ENCODE results near the gene MT1HL1. TPM values are rescaled to one million over a fixed set of nuclear protein-coding genes. Genes with fewer than 3 reads are reported as not detected.
"Not testable (repeated sequence)": the region's sequence is repeated elsewhere in the genome, so short reads cannot be mapped to it uniquely, and the experiment has no call there.

The MT1HL1 gene
- total RNA-seq, 1 experiment from 2014 or later: not detected

DNA sequence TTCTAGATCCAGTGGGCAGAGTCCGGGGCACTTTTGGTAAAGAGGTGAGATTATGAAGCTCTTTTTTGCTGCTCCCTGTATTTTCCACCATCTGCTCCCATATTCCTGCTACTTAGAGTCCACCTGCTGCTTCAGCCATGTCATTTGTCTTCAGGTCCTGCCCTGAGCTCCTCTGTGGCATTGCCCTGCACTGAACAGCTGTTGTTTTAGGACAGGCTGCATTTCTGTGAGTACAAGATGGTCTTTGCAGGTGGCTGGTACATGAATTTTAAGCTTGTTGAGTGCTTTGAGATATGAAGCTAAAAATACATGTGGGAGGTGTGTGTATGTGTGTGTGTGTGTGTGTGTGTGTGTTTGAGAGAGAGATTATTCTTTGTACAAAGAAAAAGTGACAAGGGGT lies 21.9 kb downstream of the MT1HL1 start:
- TF ChIP-seq SP1 (CRISPR knock-in tag; conservative IDR thresholded peaks at IDR 0.05) (no peak), CREB1 (CRISPR knock-in tag; IDR thresholded peaks at IDR 0.05) (no peak), CBFB (CRISPR knock-in tag; IDR thresholded peaks at IDR 0.05; ENCODE audit: low read depth) (no peak), MXD4 (CRISPR knock-in tag; IDR thresholded peaks at IDR 0.05; ENCODE audit: borderline replicate concordance) (no peak)
- TF ChIP-seq, protein P1, sequence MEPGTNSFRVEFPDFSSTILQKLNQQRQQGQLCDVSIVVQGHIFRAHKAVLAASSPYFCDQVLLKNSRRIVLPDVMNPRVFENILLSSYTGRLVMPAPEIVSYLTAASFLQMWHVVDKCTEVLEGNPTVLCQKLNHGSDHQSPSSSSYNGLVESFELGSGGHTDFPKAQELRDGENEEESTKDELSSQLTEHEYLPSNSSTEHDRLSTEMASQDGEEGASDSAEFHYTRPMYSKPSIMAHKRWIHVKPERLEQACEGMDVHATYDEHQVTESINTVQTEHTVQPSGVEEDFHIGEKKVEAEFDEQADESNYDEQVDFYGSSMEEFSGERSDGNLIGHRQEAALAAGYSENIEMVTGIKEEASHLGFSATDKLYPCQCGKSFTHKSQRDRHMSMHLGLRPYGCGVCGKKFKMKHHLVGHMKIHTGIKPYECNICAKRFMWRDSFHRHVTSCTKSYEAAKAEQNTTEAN (CRISPR knock-in tag; IDR thresholded peaks at IDR 0.05): no peak
- TF ChIP-seq, protein P2, sequence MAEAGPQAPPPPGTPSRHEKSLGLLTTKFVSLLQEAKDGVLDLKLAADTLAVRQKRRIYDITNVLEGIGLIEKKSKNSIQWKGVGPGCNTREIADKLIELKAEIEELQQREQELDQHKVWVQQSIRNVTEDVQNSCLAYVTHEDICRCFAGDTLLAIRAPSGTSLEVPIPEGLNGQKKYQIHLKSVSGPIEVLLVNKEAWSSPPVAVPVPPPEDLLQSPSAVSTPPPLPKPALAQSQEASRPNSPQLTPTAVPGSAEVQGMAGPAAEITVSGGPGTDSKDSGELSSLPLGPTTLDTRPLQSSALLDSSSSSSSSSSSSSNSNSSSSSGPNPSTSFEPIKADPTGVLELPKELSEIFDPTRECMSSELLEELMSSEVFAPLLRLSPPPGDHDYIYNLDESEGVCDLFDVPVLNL (CRISPR knock-in tag; IDR thresholded peaks at IDR 0.05; ENCODE audit: borderline replicate concordance, low read depth): no peak
- TF ChIP-seq, protein P3, sequence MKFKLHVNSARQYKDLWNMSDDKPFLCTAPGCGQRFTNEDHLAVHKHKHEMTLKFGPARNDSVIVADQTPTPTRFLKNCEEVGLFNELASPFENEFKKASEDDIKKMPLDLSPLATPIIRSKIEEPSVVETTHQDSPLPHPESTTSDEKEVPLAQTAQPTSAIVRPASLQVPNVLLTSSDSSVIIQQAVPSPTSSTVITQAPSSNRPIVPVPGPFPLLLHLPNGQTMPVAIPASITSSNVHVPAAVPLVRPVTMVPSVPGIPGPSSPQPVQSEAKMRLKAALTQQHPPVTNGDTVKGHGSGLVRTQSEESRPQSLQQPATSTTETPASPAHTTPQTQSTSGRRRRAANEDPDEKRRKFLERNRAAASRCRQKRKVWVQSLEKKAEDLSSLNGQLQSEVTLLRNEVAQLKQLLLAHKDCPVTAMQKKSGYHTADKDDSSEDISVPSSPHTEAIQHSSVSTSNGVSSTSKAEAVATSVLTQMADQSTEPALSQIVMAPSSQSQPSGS (CRISPR knock-in tag; IDR thresholded peaks at IDR 0.05; ENCODE audit: borderline replicate concordance, low read depth): no peak
- Mint-ChIP-seq H3K4me3 (no peak overlapping the region), H3K4me1 (peaks cover 9% of the 10 kb centered on the region), H3K36me3 (0 out of 2 replicates have a peak, but pooled peaks cover 3% of the 10 kb centered on the region), H3K27ac (no peak overlapping the region), H3K9me3 (peaks cover 5% of the 10 kb centered on the region), H3K27me3 (ENCODE audit: low read depth) (no peaks in the 10 kb centered on the region)
- ATAC-seq (no peak), DNase-seq (ENCODE audit: low spot score) (no peak)
- CTCF ChIA-PET: interaction anchor here (1.5 to 2.2 kb wide), 2 partner anchors 13 to 59 kb away, joined by 3 to 8 read pairs; partner anchors contain the start of gene RYR2
- POLR2A ChIA-PET: interaction anchor here (1.0 kb wide), 1 partner anchor 39 kb away, joined by 3 read pairs; no protein-coding TSS in a partner anchor

DNA sequence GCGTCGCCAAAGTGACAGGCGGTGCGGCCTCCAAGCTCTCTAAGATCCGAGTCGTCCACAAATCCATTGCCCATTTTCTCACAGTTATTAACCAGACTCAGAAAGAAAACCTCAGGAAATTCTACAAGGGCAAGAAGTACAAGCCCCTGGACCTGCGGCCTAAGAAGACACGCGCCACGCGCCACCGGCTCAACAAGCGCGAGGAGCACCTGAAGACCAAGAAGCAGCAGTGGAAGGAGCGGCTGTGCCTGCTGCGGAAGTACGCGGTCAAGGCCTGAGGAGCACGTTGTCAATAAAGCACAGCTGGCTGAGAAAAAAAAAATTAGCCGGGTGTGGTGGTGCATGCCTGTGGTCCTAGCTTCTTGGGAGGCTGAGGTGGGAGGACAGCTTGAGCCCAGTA lies 22.8 kb downstream of the MT1HL1 start:
- H3K27ac Mint-ChIP-seq; H3K9me3 Mint-ChIP-seq; H3K27me3 Mint-ChIP-seq (ENCODE audit: low read depth); DNase-seq (ENCODE audit: low spot score); ATAC-seq; POLR2A ChIA-PET; H3K4me3 Mint-ChIP-seq; H3K36me3 Mint-ChIP-seq; H3K4me1 Mint-ChIP-seq: not testable (repeated sequence)
- CTCF ChIA-PET: interaction anchor here (0.9 to 2.2 kb wide), 5 partner anchors 14 to 405 kb away, joined by 3 to 8 read pairs (median 3); partner anchors contain the start of gene RYR2

DNA sequence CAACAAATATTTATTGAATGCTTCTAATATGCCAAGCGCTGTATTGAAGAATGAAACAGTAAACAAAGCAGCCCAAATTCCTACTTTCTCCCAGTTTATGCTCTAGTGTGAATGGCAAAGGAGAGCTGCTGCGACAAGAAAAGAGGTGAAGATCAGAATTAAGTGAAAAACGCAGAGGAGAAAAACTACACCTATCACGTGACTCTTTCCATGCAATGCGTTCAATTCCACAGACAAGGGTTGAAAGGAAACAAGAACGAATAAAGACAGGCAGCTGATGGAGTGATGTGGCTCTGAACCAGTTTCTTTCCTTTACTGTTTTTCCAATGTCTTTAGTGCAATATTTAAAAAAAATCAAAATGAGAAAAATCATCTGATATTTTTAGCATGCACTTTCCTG lies 23.6 kb downstream of the MT1HL1 start:
- TF ChIP-seq NFE2L1 (CRISPR knock-in tag; IDR thresholded peaks at IDR 0.05) (no peak), ZNF263 (CRISPR knock-in tag; IDR thresholded peaks at IDR 0.05; ENCODE audit: low read depth) (no peak)
- TF ChIP-seq, protein P4, sequence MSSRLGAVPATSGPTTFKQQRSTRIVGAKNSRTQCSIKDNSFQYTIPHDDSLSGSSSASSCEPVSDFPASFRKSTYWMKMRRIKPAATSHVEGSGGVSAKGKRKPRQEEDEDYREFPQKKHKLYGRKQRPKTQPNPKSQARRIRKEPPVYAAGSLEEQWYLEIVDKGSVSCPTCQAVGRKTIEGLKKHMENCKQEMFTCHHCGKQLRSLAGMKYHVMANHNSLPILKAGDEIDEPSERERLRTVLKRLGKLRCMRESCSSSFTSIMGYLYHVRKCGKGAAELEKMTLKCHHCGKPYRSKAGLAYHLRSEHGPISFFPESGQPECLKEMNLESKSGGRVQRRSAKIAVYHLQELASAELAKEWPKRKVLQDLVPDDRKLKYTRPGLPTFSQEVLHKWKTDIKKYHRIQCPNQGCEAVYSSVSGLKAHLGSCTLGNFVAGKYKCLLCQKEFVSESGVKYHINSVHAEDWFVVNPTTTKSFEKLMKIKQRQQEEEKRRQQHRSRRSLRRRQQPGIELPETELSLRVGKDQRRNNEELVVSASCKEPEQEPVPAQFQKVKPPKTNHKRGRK (CRISPR knock-in tag; IDR thresholded peaks at IDR 0.05; ENCODE audit: borderline replicate concordance): no peak
- no peak for ATAC-seq
- CTCF ChIA-PET: interaction anchor here (0.9 to 2.2 kb wide), 5 partner anchors 15 to 406 kb away, joined by 3 to 8 read pairs (median 3); partner anchors contain the start of gene RYR2
- no peak overlapping the region for H3K4me3 Mint-ChIP-seq
- no peaks in the 10 kb centered on the region for H3K27me3 Mint-ChIP-seq (ENCODE audit: low read depth)
- H3K36me3 Mint-ChIP-seq: no peaks in the 10 kb centered on the region
- H3K9me3 Mint-ChIP-seq: peaks cover 8% of the 10 kb centered on the region
- DNase-seq (ENCODE audit: low spot score): no peak
- H3K4me1 Mint-ChIP-seq: peaks cover 9% of the 10 kb centered on the region
- H3K27ac Mint-ChIP-seq: no peak overlapping the region
- POLR2A ChIA-PET: no interaction called here

DNA sequence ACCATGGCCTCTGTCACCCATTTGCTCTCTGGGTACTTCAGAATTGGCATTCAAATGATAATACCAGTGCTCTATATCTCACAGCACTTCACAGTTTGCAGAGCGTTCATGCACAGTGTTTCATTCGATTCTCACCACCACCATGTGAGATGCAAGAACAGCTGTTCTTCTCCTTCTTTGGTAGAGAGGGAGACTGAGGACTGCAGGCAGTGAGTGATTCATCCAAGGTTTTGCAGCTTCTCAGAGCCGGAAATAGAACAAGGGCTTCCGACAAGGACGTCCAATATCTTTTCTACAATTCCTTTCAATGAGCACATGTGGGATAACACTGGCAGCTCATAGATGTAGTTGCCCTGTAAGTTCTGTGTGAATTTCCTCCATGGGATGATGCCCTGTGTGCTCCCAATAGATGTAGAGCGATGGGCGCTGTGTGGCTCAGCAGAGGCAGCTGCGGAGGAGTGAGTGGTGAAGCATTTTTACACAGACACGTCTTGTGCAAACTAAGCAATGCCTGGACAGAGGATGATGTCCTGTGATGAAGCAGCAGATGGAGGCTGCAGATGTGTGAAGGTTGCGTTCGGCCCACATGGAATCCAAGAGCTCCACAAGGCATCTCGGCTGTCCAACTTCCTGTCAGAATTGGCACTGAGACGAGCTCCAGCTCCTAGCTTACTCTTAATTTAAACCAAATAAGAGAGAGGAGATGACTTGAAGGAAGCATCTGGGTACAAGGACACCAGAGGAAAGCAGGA lies 24.9 kb downstream of the MT1HL1 start:
- ATAC-seq (no peak), DNase-seq (ENCODE audit: low spot score) (no peak)
- ChIA-PET POLR2A (no interaction called here), CTCF (interaction anchor here (0.6 kb wide), 1 partner anchor 1689 kb away, joined by 3 read pairs; no protein-coding TSS in a partner anchor)
- Mint-ChIP-seq H3K4me3 (no peak overlapping the region), H3K36me3 (no peaks in the 10 kb centered on the region), H3K9me3 (peaks cover 8% of the 10 kb centered on the region), H3K27ac (no peak overlapping the region), H3K27me3 (ENCODE audit: low read depth) (no peaks in the 10 kb centered on the region), H3K4me1 (peaks cover 9% of the 10 kb centered on the region)
- TF ChIP-seq, protein P5, sequence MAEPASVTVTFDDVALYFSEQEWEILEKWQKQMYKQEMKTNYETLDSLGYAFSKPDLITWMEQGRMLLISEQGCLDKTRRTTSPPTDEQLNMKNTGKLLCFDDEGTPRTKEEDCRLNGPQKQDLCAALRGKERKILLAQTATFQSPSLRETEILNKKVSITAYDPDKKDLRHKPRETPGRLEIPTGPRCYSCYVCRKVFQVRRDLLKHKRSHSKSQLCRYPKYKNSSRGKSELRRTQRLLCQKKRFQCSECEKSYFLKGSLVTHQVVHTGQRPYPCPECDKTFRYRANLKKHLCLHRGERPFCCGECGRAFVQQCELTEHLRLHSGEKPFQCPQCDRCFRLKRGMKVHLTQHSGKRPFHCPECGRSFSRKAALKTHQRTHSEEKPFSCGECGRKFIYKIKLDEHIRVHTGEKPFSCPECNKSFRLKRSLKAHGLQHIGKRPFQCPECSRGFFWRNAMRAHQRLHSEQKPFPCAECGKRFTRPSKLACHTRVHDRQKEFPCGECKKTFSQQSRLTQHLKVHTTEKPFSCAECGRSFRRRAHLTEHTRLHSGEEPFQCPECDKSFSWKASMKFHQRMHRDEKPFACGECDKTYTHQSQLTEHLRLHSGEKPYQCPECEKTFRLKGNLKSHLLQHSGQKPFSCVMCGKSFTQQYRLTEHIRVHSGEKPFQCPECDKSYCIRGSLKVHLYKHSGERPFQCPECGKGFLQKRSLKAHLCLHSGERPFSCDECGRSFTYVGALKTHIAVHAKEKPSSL (CRISPR knock-in tag; conservative IDR thresholded peaks at IDR 0.05): no peak
- TF ChIP-seq ZNF232 (CRISPR knock-in tag; IDR thresholded peaks at IDR 0.05) (no peak), GABPB1 (CRISPR knock-in tag; IDR thresholded peaks at IDR 0.05) (no peak), NFYB (CRISPR knock-in tag; conservative IDR thresholded peaks at IDR 0.05; ENCODE audit: low read depth) (no peak), FOXJ3 (CRISPR knock-in tag; IDR thresholded peaks at IDR 0.05; ENCODE audit: borderline replicate concordance) (no peak)
- TF ChIP-seq, protein P6, sequence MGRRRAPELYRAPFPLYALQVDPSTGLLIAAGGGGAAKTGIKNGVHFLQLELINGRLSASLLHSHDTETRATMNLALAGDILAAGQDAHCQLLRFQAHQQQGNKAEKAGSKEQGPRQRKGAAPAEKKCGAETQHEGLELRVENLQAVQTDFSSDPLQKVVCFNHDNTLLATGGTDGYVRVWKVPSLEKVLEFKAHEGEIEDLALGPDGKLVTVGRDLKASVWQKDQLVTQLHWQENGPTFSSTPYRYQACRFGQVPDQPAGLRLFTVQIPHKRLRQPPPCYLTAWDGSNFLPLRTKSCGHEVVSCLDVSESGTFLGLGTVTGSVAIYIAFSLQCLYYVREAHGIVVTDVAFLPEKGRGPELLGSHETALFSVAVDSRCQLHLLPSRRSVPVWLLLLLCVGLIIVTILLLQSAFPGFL (CRISPR knock-in tag; IDR thresholded peaks at IDR 0.05; ENCODE audit: borderline replicate concordance): no peak
- TF ChIP-seq, protein P4 (CRISPR knock-in tag; IDR thresholded peaks at IDR 0.05; ENCODE audit: borderline replicate concordance): no peak
